ENCODE data around the gene LRRC71.

GRCh38 chr1:156875341-156875615 is 45.2 kb upstream of the LRRC71 start:
- TF ChIP-seq CTCF (IDR thresholded peaks at IDR 0.05) (no peak), EP300 (IDR thresholded peaks at IDR 0.05) (no peak)
